Testis (tissue), 3 donors: ENCODE measurements around the gene ALG14. TPM values are rescaled to one million over a fixed set of nuclear protein-coding genes. Genes with fewer than 3 reads are reported as not detected.

Experiments
- DNase-seq: peaks from one replicate; pipeline ENCODE4 v3.0.0-alpha.2; 2019
- H3K27ac ChIP-seq, 2 donors: fragments of 200-600 bp; sonication (generic); one replicate each; pipeline ENCODE4 v1.5.1; 2019
- H3K27me3 ChIP-seq: fragments of 200-600 bp; sonication (generic); one replicate; pipeline ENCODE4 v1.5.1; 2019
- H3K36me3 ChIP-seq: fragments of 200-600 bp; sonication (generic); one replicate; pipeline ENCODE4 v1.5.1; 2017; ENCODE audit warnings: low read depth; ENCODE audit errors: missing control alignments
- H3K4me1 ChIP-seq: fragments of 200-600 bp; sonication (generic); one replicate; pipeline ENCODE4 v1.5.1; 2019
- H3K4me3 ChIP-seq, 2 donors: fragments of 200-600 bp; sonication (generic); one replicate each; pipeline ENCODE4 v1.5.1; 2017 to 2019
- H3K9me3 ChIP-seq: fragments of 200-600 bp; sonication (generic); one replicate; pipeline ENCODE4 v1.5.1; 2017
- POLR2A ChIP-seq: fragments of 450-650 bp; IDR thresholded peaks from one replicate; pipeline ENCODE4 v1.6.1; 2017; ENCODE audit warnings: antibody characterized with exemption, mild to moderate bottlenecking, moderate library complexity
- WGBS, 2 donors: methylation state at CpG; one replicate each; pipeline ENCODE4 v1.1.5; 2018; 5-methylcytosine and 5-hydroxymethylcytosine counted together
- intact Hi-C: fragments of 100-400 bp; cut with DNase I; formaldehyde crosslinking; loops from one replicate; pipeline ENCODE4 v1.15.1; 2023; ENCODE audit warnings: low total_unique reads
- polyA plus RNA-seq: library from polyadenylated mRNA; stranded (reverse); fragments of 350-450 nt; fragmentation: Illumina TruSeq; extraction: RNeasy Lipid Tissue Mini Kit (QIAGEN cat#74804); gene quantifications from one replicate; pipeline ENCODE4 v1.2.3, GENCODE V29; 2014; ENCODE audit warnings: low read depth, low replicate concordance; ENCODE audit not compliant: insufficient read depth
- total RNA-seq, 2 donors: library from RNA; depleted of rRNA; stranded (reverse); fragments of >200 nt; gene quantifications; one replicate each; pipeline ENCODE4 v1.2.3, GENCODE V29; 2016
- TF ChIP-seq, protein P1 (sequence below), 3 experiments: fragments of 450-650 bp in 2 of 3; fragments of 200-600 bp in 1 of 3; sonication (generic) in 1 of 3; IDR thresholded peaks; one replicate each; pipeline ENCODE4 v1.5.1; 2016 to 2019; ENCODE audit warnings: antibody characterized with exemption in 3 of 3, mild to moderate bottlenecking in 2 of 3, moderate library complexity in 1 of 3

Gene ALG14
- total and polyA plus RNA-seq, 3 donors from 2014 or later = 3.3 to 24.1 (median 5.3) TPM

GRCh38 chr1:94931254-94931841 is 141.4 kb downstream of the ALG14 start:
- Histone ChIP-seq H3K4me1 (peaks cover 11% of the 10 kb centered on the region), H3K36me3 (no peaks in the 10 kb centered on the region), H3K9me3 (no peaks in the 10 kb centered on the region), H3K27me3 (no peaks in the 10 kb centered on the region), H3K4me3 (no peak overlapping the region), H3K27ac (no peak overlapping the region)
- TF ChIP-seq, protein P1, sequence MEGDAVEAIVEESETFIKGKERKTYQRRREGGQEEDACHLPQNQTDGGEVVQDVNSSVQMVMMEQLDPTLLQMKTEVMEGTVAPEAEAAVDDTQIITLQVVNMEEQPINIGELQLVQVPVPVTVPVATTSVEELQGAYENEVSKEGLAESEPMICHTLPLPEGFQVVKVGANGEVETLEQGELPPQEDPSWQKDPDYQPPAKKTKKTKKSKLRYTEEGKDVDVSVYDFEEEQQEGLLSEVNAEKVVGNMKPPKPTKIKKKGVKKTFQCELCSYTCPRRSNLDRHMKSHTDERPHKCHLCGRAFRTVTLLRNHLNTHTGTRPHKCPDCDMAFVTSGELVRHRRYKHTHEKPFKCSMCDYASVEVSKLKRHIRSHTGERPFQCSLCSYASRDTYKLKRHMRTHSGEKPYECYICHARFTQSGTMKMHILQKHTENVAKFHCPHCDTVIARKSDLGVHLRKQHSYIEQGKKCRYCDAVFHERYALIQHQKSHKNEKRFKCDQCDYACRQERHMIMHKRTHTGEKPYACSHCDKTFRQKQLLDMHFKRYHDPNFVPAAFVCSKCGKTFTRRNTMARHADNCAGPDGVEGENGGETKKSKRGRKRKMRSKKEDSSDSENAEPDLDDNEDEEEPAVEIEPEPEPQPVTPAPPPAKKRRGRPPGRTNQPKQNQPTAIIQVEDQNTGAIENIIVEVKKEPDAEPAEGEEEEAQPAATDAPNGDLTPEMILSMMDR (IDR thresholded peaks at IDR 0.05) = no peak
- TF ChIP-seq POLR2A = no peak
- intact Hi-C loops = no loop called here
- 94 to 95% methylated on average over 7 of the region's 7 CpGs for WGBS, 2 donors
- no peak for DNase-seq

- Histone ChIP-seq H3K4me1 (peaks cover 11% of the 10 kb centered on the region), H3K36me3 (no peaks in the 10 kb centered on the region), H3K9me3 (no peaks in the 10 kb centered on the region), H3K27me3 (no peaks in the 10 kb centered on the region), H3K4me3 (no peak overlapping the region), H3K27ac (peak overlapping the region in 1 of 2 donors; percentile 95)
- DNase-seq = peak; percentile 17
- no peak for TF ChIP-seq POLR2A
- TF ChIP-seq, protein P1 (IDR thresholded peaks at IDR 0.05) = no peak
- WGBS, 2 donors = 67 to 74% methylated on average over 10 to 11 of the region's 11 CpGs
- intact Hi-C loops = loop anchor here (5.0 to 10.0 kb wide), 2 partner anchors 67 to 105 kb away; no protein-coding TSS in a partner anchor
Measured at GRCh38 chr1:94929351-94930217, 143.2 kb downstream of the ALG14 start.

DNA sequence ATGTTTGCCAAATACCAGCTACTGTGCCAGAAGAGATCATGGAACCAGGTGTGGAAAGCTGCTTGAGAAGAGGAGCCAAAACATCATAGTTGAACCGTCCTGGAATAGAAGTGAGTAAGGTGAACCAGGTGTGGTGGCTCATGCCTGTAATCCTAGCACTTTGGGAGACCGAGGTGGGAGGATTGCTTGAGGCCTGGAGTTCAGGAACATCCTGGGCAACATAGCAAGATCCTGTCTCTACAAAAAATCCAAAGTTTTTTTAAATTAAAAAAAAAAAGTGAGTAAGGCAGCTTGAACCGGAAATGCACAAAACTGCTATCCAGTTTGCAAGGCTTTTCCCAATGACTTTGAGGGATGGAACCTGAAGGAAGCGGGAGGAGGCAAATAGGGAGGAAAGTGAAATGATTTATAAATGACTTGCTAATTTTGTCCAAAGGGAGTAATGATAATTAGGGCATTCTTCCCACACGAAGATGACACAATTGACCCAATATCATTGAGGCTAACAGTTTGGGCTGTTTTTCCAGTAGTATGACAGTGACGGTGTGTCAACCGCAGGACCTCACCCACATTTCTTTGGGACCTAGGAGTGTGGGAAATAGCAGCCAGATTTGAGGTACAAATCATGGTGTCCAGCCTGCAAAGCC is 144.3 kb downstream of the ALG14 start:
- intact Hi-C loops = loop anchor here (5.0 to 10.0 kb wide), 2 partner anchors 66 to 106 kb away; no protein-coding TSS in a partner anchor
- no peaks in the 10 kb centered on the region for H3K36me3 ChIP-seq
- H3K27me3 ChIP-seq = no peaks in the 10 kb centered on the region
- WGBS, 2 donors = 42 to 51% methylated on average over 7 of the region's 7 CpGs
- peak overlapping the region; percentile 65 to 74 for H3K4me3 ChIP-seq
- H3K9me3 ChIP-seq = no peaks in the 10 kb centered on the region
- no peak for TF ChIP-seq POLR2A
- TF ChIP-seq, protein P1 (IDR thresholded peaks at IDR 0.05) = no peak
- peak overlapping the region; percentile 92 to 95 for H3K27ac ChIP-seq
- DNase-seq = no peak
- H3K4me1 ChIP-seq = peaks cover 11% of the 10 kb centered on the region

DNA sequence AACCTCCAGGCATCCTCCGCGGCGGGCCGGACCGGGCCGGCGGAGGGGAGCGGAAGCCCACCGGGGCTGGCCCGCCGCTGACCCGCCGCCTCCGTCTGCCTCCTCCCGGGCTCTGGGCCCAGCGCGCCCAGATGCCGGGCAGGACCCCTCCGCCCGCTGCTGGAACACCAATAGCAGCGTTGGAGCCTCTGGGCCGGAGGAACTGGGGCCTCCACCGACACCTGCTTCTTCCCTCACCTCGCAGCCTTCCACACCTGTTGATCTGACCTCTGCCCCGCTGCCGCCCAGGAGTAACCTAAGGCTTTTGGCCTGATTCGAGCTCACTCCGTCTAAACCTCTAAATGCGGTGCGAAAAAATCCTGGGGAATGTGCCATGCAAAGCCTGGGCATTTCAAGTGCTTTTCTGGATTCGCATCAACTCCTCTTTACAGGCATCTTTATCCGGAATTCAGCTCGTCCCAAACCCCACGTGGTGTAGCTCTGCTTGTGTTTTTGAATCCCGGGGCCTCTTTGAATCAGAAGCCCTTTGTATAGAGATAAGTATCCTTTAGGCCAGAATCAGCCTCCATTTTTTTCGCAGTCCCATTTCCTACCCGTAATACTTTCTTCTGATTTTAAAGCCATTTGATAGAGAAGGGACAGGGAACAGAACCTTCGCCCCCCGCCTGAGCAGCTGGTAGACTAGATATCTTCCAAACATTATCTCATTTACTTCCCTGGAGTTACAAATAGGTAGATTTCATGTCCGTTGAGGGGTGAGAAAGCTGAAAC is 145.2 kb downstream of the ALG14 start:
- peak; percentile 34 for DNase-seq
- 9% methylated on average over 18 to 26 of the region's 40 CpGs for WGBS, 2 donors
- no peaks in the 10 kb centered on the region for H3K27me3 ChIP-seq
- no peaks in the 10 kb centered on the region for H3K9me3 ChIP-seq
- intact Hi-C loops = loop anchor here (5.0 to 10.0 kb wide), 2 partner anchors 65 to 107 kb away; no protein-coding TSS in a partner anchor
- no peaks in the 10 kb centered on the region for H3K36me3 ChIP-seq
- H3K4me3 ChIP-seq = peak overlapping the region; percentile 65 to 74
- TF ChIP-seq, protein P1 (IDR thresholded peaks at IDR 0.05) = no peak
- TF ChIP-seq POLR2A = no peak
- H3K4me1 ChIP-seq = peaks cover 11% of the 10 kb centered on the region
- H3K27ac ChIP-seq = peak overlapping the region; percentile 92 to 95
